ENCODE results near the gene NRL.

DNA sequence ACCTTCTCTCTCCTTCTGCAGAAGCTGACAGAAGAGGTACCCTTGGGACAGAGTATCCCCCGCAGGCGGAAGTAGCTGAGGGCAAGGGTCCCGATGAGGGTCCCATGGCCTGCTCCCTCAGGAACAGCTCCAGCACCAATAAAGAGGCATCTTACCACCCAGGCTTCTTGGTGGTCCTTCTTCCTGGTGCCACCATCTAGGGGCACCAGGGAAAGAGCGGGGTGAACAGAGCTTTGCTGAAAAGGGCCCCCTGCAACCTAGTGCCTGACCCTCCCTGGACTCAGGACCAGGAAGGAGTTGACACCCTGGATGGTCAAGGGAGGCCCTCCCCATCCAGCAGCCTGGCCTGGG is 45.7 kb upstream of the NRL start:
- TF ChIP-seq, protein P1, sequence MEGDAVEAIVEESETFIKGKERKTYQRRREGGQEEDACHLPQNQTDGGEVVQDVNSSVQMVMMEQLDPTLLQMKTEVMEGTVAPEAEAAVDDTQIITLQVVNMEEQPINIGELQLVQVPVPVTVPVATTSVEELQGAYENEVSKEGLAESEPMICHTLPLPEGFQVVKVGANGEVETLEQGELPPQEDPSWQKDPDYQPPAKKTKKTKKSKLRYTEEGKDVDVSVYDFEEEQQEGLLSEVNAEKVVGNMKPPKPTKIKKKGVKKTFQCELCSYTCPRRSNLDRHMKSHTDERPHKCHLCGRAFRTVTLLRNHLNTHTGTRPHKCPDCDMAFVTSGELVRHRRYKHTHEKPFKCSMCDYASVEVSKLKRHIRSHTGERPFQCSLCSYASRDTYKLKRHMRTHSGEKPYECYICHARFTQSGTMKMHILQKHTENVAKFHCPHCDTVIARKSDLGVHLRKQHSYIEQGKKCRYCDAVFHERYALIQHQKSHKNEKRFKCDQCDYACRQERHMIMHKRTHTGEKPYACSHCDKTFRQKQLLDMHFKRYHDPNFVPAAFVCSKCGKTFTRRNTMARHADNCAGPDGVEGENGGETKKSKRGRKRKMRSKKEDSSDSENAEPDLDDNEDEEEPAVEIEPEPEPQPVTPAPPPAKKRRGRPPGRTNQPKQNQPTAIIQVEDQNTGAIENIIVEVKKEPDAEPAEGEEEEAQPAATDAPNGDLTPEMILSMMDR (IDR thresholded peaks at IDR 0.05) = no peak
- no peak for TF ChIP-seq EZH2phosphoT487 (IDR thresholded peaks at IDR 0.05)
